Upper lobe of left lung (tissue), 6 donors: ENCODE results near the gene ORM2. TPM values are rescaled to one million over a fixed set of nuclear protein-coding genes. Genes with fewer than 3 reads are reported as not detected.

Experiments
- ATAC-seq, 2 donors: fragments of 200-7000 bp; cut with Tn5 transposase; one replicate each; pipeline ENCODE4 v1.9.1; 2022; ENCODE audit warnings: mild to moderate bottlenecking in 2 of 2, moderate library complexity in 2 of 2; ENCODE audit not compliant: low FRiP score in 2 of 2
- DNase-seq, 2 donors: peaks; one replicate each; pipeline ENCODE4 v3.0.0-alpha.2; 2019 to 2020
- H3K27ac ChIP-seq, 4 donors: fragments of 200-600 bp; sonication (generic); one replicate each; pipeline ENCODE4 v1.5.1; 2016 to 2019
- H3K27me3 ChIP-seq, 4 donors: fragments of 200-600 bp; sonication (generic); one replicate each; pipeline ENCODE4 v1.5.1; 2017 to 2019
- H3K36me3 ChIP-seq, 4 donors: fragments of 200-600 bp; sonication (generic); one replicate each; pipeline ENCODE4 v1.5.1; 2016 to 2019
- H3K4me1 ChIP-seq, 4 donors: fragments of 200-600 bp; sonication (generic); one replicate each; pipeline ENCODE4 v1.5.1; 2018 to 2019
- H3K4me3 ChIP-seq, 4 donors: fragments of 200-600 bp; sonication (generic); one replicate each; pipeline ENCODE4 v1.5.1; 2017 to 2019; ENCODE audit warnings: mild to moderate bottlenecking in 2 of 4, moderate library complexity in 1 of 4
- H3K9me3 ChIP-seq, 4 donors: fragments of 200-600 bp; sonication (generic); one replicate each; pipeline ENCODE4 v1.5.1; 2018 to 2019
- CTCF ChIP-seq, 6 experiments: fragments of 450-650 bp in 4 of 6; fragments of 200-600 bp in 2 of 6; sonication (generic) in 2 of 6; IDR thresholded peaks; one replicate each; pipeline ENCODE4 v1.5.1; 2016 to 2019; ENCODE audit warnings: antibody characterized with exemption in 6 of 6
- EP300 ChIP-seq, 4 donors: sonication (generic); formaldehyde crosslinking; IDR thresholded peaks; one replicate each; pipeline ENCODE4 v1.5.1; 2017; ENCODE audit warnings: antibody characterized with exemption in 4 of 4, control low read depth in 2 of 4
- POLR2A ChIP-seq, 4 donors: fragments of 450-650 bp; IDR thresholded peaks; one replicate each; pipeline ENCODE4 v1.5.1; 2016 to 2017; ENCODE audit warnings: antibody characterized with exemption in 4 of 4, mild to moderate bottlenecking in 2 of 4
- POLR2AphosphoS5 ChIP-seq, 2 donors: sonication (generic); formaldehyde crosslinking; IDR thresholded peaks; one replicate each; pipeline ENCODE4 v1.5.1; 2017; ENCODE audit warnings: antibody characterized with exemption in 2 of 2
- WGBS, 2 donors: methylation state at CpG; one replicate each; pipeline ENCODE4 v1.1.5; 2017 to 2018; 5-methylcytosine and 5-hydroxymethylcytosine counted together
- total RNA-seq, 6 donors: library from RNA; depleted of rRNA in 4 of 6; stranded (reverse); fragments of >200 nt in 4 of 6; gene quantifications; one replicate each; pipeline versions ENCODE4 v1.1.0 to v1.2.1, GENCODE V29; 2016 to 2021
- donor health status: DM: no; HTN: no; CAD: no; lungs with moderate emphysema.
- donor health status: DM: no; HTN: yes; CAD: no; lungs with severe emphysema.

Gene ORM2
- total RNA-seq, 6 donors from 2014 or later = 2.2 to 5.5 (median 4.0) TPM; not detected in 2

GRCh38 chr9:114378016-114378415, 48.3 kb downstream of the ORM2 start:
- DNase-seq (no peak), ATAC-seq (no peak)
- Histone ChIP-seq H3K36me3 (peaks cover 17 to 74% (median 37%) of the 10 kb centered on the region in 4 donors), H3K9me3 (no peaks in the 10 kb centered on the region), H3K4me1 (peaks cover 13 to 44% (median 34%) of the 10 kb centered on the region in 4 donors), H3K27me3 (no peaks in the 10 kb centered on the region), H3K27ac (peak overlapping the region in 1 of 4 donors; percentile 14), H3K4me3 (no peak overlapping the region)
- TF ChIP-seq EP300 (IDR thresholded peaks at IDR 0.05) (no peak), CTCF (IDR thresholded peaks at IDR 0.05) (no peak), POLR2AphosphoS5 (IDR thresholded peaks at IDR 0.05) (no peak), POLR2A (IDR thresholded peaks at IDR 0.05) (no peak)
- 91 to 93% methylated on average over 8 of the region's 8 CpGs for WGBS, 2 donors

GRCh38 chr9:114378883-114379282, 49.2 kb downstream of the ORM2 start:
- Histone ChIP-seq H3K9me3 (no peaks in the 10 kb centered on the region), H3K27me3 (no peaks in the 10 kb centered on the region), H3K27ac (peak overlapping the region in 2 of 4 donors; percentile 39 to 53), H3K4me3 (no peak overlapping the region), H3K36me3 (peaks cover 17 to 66% (median 33%) of the 10 kb centered on the region in 4 donors), H3K4me1 (peaks cover 19 to 45% (median 35%) of the 10 kb centered on the region in 4 donors)
- WGBS, 2 donors = 86% methylated on average over 3 to 5 of the region's 5 CpGs
- no peak for ATAC-seq
- no peak for DNase-seq
- TF ChIP-seq CTCF (IDR thresholded peaks at IDR 0.05) (no peak), POLR2A (IDR thresholded peaks at IDR 0.05) (no peak)

Other genes starting within 250 kb of the ORM2 start
- 10 to 100 TPM in 1 of 6 donors, 1 to 10 TPM in 5; 2.3 to 16.8 (median 4.4) TPM for gene KIF12, start 230.6 kb upstream of the ORM2 start, total RNA-seq
- gene COL27A1, start 174.3 kb upstream of the ORM2 start, total RNA-seq = 10 to 100 TPM in 3 of 6 donors, 1 to 10 TPM in 3; 4.0 to 55.5 (median 9.2) TPM
- gene ORM1, start 6.8 kb upstream of the ORM2 start, total RNA-seq = 10 to 100 TPM in 4 of 6 donors, 1 to 10 TPM in 1, not detected in 1; 1.8 to 17.9 (median 12.0) TPM
- 100 to 1,000 TPM in 1 of 6 donors, 10 to 100 TPM in 5; 38.3 to 152 (median 61.5) TPM for gene AKNA, start 58.1 kb downstream of the ORM2 start, total RNA-seq
- gene WHRN, start 175.6 kb downstream of the ORM2 start, total RNA-seq = 10 to 100 TPM in 2 of 6 donors, 1 to 10 TPM in 4; 2.5 to 17.8 (median 5.6) TPM